HG03066 (cell line): ENCODE measurements around the gene IQSEC2.

Source experiments
- ATAC-seq: cut with Tn5 transposase; IDR thresholded peaks from one replicate; pipeline ENCODE4 v1.9.1; 2021; ENCODE audit warnings: low read depth; ENCODE audit not compliant: unreplicated experiment

The IQSEC2 gene

DNA sequence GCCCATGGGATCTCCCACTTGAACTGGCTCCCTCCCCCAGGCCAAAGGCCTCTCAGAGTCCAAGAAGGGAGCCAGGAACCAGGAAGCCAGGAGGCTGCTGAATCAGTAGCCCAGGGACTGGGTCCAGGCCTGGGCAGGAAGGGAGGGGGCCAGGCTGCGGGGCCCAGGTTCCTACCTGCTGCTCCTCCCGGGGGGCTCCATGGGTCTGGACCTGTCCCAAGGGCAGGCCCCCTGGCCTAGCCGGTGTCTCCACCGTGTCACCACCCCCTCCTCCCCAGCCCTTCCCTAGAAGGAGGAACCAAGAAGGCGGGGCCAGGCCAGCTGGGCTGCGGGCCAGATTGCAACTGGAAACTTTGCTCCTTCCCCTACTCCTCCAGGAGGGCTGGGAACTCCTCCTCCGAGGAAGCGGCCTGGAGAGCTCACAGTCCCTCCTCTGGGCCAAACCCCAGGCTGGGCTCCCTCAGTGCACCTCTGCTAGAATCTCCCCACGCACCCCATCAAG, at the start of gene IQSEC2:
Gene IQSEC2, minus strand, starts transcription at position 264 of the 502 bp plus-strand sequence.
- no peak for ATAC-seq

DNA sequence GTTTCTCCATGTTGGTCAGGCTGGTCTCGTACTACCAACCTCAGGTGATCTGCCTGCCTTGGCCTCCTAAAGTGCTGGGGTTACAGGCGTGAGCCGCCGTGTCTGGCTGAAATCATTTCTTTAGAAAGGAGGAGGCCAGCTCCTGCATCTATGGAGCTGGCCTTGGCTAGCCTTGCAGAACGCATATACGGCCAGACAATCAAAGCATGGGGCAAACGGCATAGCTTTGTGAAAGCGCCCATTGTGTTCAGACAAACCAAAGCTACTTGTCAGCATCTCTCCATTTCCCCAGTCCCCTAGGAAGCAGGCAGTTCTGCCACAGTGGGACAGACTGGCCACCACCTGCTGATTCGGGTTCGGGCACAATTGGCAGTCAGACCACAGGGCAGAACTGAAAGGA, 48.9 kb upstream of the IQSEC2 start:
- ATAC-seq: no peak

- no peak for ATAC-seq
These were observed 43.4 kb upstream of the IQSEC2 start for GRCh38 chrX:53324803-53325202.

- no peak for ATAC-seq
These were observed 42.7 kb upstream of the IQSEC2 start for GRCh38 chrX:53324085-53324484.

- ATAC-seq: no peak
These were observed 41.8 kb upstream of the IQSEC2 start for GRCh38 chrX:53323196-53323595.

- ATAC-seq: no peak
These were observed 40.6 kb upstream of the IQSEC2 start for GRCh38 chrX:53321943-53322497.

DNA sequence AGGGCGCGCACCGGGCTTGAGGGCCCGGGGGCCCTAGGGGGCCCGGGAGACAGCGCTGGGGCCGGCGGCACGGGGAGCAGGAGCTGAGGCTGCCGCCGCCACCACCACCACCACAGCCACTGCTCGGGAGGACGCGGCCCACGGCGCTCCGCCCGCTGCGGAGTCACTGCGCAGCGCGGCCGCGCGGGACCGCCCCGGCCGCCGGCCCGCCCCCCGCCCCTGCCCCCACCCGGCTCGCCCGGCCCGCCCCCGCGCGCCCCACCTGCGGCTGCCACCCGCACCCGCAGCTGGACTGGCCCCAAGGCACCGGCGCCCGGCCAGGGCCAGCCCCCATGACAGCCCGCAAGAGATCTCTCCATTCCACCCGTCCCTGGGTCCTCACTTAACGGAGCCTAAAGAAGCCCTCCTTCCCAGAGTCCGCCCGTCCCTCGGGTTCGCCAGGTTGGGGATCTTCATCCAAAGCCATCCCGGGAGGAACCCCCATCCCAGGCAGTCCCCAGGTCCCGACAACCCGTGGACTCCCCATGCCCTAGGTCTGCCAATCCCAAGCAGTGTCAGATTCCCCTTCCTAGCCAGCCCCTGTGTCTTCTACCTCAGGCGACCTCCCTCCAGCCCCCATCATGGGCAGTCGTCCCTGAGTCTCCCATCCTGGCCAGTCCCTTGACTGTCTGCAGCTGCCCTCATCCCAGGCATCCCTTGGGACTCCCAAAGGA, 40.0 kb upstream of the IQSEC2 start:
- no peak for ATAC-seq

DNA sequence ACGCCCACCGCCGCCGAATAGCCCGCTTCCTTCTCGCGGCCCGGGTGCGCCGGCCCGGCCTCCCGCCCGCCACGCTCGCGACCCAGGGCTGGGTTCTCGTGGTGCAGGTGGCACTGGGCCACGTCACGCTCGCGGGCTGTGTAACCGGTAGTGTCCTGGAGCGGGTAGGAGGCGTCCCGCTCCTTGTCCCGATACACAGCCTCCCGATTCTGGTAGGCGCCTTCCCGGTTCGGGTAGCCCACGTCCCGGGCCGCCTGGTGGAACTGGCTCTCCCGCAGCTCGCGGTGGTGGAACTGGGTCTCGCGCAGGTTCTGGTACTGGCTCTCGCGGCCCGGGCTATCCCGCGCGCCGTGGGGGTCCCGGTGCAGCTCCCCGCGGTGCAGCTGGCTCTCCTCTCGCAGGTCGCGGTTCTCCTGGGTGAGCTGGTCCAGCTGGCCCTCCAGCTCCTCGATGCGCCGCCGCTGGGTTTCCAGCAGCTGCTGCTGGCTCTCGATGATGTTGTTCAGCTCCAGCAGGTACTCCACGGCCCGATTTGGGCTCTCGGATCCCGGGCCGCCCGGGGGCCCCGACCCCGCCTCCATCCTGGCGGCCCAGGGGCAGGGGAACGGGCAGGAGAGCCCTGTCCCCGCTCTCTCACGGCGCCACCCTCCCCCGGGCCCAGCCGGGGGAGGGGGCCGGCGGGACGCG, 39.3 kb upstream of the IQSEC2 start:
- no peak for ATAC-seq

- no peak for ATAC-seq
These were observed 38.5 kb upstream of the IQSEC2 start for GRCh38 chrX:53319614-53320542.

DNA sequence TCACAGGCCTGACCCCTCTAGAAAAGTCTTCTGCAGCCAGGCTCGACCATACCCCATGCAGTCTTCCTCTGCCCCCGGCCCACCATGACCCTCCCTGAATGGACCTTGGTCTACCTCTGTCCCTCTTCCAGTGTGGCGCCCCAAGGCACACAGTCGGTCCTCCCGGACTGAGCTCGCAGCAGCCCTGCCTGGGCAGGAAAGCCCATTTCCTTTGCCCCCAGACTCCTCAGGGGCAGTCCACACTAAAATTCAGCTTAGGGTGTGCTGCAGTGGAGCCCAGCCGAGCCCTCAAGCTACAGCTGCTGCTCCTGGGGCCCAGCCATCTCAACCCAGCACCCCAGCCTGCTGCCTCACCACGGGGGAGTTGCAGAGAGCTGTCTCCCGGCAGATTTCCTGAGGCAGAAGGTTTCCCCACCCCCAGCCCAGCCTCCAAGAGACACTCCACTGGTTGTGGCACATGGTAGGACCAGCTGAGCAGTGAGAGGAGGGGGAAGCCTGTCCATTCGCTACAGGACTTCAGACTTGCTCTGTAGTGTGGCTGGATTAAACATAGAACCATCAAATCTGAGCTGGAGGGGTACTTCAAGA, 37.5 kb upstream of the IQSEC2 start:
- no peak for ATAC-seq

GRCh38 chrX:53317365-53318069, 36.1 kb upstream of the IQSEC2 start:
- peak; percentile 66 for ATAC-seq

- no peak for ATAC-seq
These were observed 35.5 kb upstream of the IQSEC2 start for GRCh38 chrX:53316860-53317237.

DNA sequence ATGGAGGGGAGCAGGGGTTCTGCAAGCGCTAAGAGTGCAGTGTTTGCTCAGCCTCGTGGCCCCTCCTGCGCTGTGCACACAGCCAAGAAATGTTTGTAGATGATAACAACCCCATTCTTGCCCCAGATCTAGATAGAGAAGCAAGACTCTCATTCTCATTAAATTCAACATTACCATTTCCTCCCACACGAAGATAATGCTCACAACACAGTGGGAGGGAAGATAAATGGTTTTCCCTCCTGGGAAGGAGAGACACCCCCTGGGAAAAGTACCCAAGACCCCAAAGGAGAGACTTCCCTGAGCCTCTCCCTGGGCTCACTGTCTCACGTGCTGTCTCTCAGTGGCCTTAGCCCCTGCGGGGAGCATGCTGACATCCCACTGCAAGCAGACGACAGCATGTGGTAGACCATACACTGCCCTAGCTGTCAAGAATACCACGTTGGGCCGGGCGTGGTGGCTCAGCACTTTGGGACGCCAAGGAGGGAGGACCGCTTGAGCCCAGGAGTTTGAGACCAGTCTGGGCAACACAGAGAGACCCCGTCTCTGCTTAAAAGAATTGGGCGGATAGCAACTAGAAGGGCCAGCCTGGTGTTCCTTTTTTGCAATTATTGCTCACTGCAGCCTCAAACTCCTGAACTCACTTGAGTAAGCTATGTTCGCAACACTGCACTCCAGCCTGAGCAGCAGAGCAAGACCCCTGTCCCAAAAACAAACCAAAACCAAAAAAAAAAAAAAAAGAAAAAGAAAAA, 34.9 kb upstream of the IQSEC2 start:
- ATAC-seq: no peak

DNA sequence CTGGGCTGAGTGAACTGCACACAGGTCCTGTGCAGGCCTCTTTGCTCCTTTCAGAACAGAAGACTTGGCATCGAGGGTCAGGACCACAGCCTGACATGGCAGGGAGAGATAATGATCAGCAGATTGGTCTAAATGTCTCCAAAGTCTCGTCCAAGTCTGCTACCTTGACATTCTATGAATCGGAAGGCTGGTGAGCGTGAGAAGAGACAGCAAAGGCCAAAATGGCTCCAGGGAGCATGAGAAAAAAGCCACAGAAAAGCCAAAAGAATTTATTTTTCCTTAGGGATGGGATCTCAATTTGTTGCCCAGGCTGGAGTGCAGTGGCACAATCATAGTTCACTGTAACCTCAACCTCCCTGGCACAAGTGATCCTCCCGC, 32.3 kb upstream of the IQSEC2 start:
- ATAC-seq: no peak

DNA sequence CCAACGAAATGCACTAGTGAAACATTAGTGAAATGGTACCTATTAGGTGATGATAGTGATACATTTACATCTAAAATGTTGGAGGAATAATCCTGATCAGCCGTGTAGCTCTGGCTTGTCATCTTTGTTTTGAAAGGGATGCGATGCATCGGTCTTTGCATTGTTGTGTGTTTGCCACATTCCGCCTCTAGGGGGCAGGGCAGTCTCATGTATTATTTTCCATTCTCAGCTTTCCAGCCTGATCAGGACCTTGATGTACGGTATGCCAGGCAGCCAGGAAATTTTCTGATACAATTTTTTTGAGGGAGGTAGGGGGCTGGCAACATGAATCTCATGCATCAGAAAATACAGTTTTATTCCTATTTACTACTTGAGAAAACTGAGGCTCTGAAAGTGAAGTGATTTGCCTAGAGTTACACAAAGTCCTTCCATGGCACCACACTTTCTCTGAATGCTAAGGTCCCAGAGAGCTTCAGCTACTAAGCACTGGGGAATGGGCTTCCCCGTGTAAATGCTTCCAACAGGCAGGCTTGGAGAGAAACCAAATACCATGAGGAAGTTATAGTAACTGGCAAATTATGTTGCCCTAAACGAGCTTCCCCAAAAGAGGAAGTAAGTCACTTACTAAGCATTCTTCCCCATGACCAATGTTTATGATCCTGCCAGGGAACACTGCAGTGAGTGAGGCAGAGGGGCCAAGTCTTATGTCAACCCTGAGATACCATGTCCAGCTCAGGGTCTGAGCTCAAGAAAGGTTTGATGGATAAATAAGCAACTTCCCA, 31.8 kb upstream of the IQSEC2 start:
- ATAC-seq: no peak

DNA sequence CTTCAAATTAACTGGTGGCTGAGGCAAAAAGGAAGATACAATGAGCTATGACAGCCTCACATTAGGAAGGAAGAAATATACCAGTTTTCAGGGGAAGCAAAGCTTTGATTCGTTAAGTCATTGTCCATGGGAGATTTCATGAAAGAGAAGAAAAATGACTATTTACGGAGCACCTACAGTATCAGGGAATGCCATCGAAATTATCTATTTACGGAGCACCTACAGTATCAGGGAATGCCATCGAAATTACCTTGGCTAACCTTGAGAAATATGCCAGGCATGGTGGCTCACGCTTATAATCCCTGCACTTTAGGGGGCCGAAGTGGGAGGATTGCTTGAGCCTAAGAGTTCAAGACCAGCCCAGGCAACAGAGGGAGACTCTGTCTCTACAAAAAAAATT, 28.5 kb upstream of the IQSEC2 start:
- no peak for ATAC-seq

GRCh38 chrX:53308836-53309235, 27.5 kb upstream of the IQSEC2 start:
- no peak for ATAC-seq
